Motor neuron (in vitro differentiated cells): ENCODE measurements around the gene DMAC2. TPM values are rescaled to one million over a fixed set of nuclear protein-coding genes. Genes with fewer than 3 reads are reported as not detected.
"Not testable (repeated sequence)": the region's sequence is repeated elsewhere in the genome, so short reads cannot be mapped to it uniquely, and the experiment has no call there.

Experiments used
- ATAC-seq, 8 experiments: fragments of 200-7000 bp; cut with Tn5 transposase; replicated peaks in 6 of 8; 2 replicates each; pipeline ENCODE4 v1.8.0; 2021; ENCODE audit warnings: mild to moderate bottlenecking in 8 of 8, moderate library complexity in 8 of 8
- H3K27ac ChIP-seq, 2 donors: fragments of 250-450 bp; sonication (Bioruptor Pico); 2 replicates each; pipeline ENCODE4 v1.9.0; 2021; ENCODE audit warnings: antibody characterized with exemption in 2 of 2, mild to moderate bottlenecking in 2 of 2, moderate library complexity in 1 of 2
- H3K4me1 ChIP-seq, 2 donors: fragments of 250-450 bp; sonication (Bioruptor Pico); replicated peaks in 1 of 2; 2 replicates each; pipeline ENCODE4 v1.6.1; 2021; ENCODE audit warnings: antibody characterized with exemption in 2 of 2, mild to moderate bottlenecking in 2 of 2, moderate library complexity in 1 of 2
- H3K4me3 ChIP-seq, 5 donors: fragments of 250-450 bp; sonication (Bioruptor Pico); 2 replicates each; pipeline ENCODE4 v1.9.0; 2021; ENCODE audit warnings: antibody characterized with exemption in 5 of 5, mild to moderate bottlenecking in 5 of 5, moderate library complexity in 4 of 5
- WGBS, 10 experiments: fragments of 450-650 bp; shearing (Covaris generic); methylation state at CpG; one replicate each; pipeline ENCODE4 v1.0.0; 2022; 5-methylcytosine and 5-hydroxymethylcytosine counted together
- in situ Hi-C, 9 experiments: fragments of 400-800 bp; cut with MboI; loops; one replicate each; pipeline ENCODE4 v1.15.0; 2021; ENCODE audit warnings: low sequenced_read_pairs in 9 of 9, low pct_unique_long_range_greater_than_20kb in 2 of 9; ENCODE audit not compliant: unreplicated experiment in 9 of 9
- total RNA-seq, 8 experiments: library from RNA; unstranded; fragments of 300-600 nt; gene quantifications; 2 replicates each; pipeline versions ENCODE4 v1.2.3 to v1.2.4, GENCODE V29; 2022

DMAC2 gene
- 10 to 100 TPM; 26.5 to 47.4 (median 33.7) TPM for total RNA-seq

DNA sequence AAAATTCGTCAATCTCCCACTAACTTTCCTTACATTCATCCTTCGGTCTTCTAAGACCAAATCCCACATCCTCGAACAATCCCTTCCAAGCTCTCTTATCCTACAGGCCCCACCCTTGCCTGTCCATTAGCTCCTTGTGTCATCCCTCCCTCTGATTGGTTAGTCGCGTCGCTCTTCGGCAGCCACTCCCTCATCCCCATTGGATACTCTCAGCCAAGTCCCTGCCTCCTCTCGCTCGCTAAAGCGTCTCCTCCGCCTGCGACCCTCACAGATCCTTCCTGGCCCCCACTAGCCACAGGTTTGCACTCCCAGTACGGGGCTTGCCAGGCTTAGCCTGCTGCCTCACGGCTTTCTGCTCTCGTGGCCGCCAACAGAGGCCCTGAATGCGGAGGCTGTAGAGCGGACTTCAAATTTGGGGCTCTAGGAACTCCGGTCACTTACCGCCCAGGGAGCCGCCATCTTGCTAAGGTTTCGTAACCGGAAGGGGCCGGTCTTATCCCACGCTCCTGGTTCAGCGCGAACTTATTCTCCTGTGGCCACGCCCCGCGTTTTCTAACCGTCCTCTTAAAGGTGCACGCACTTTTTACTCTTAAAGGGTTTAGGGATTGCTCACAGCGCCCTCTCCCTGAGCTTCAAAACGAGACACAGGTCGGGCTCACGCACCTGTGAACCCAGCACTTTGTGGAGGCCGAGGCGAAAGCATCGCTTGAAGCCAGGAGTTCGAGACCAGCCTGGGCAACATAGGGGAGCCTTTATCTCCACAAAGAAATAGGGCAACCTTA is at the start of gene DMAC2:
Gene DMAC2 (minus strand): TSS at position 472 of the 782 bp plus-strand sequence. CDS start 13 bp downstream, at position 459.
- in situ Hi-C loops, result loop anchor here in 3 of 9 experiments (10.0 to 25.0 kb wide), 2 partner anchors 123 to 125 kb away; no protein-coding TSS in a partner anchor
- H3K4me3 ChIP-seq, result peak within 1 kb of the TSS; percentile 78 to 99 (median 92)
- peaks cover 5 to 8% of the 10 kb centered on the region in 2 donors for H3K4me1 ChIP-seq
- 0 to 9% (median 2%) methylated on average over 3 to 19 of the region's 40 CpGs for WGBS, 10 experiments
- ATAC-seq, result peak; percentile 98 to 99 (median 99)
- H3K27ac ChIP-seq, result peak within 1 kb of the TSS; percentile 94

DNA sequence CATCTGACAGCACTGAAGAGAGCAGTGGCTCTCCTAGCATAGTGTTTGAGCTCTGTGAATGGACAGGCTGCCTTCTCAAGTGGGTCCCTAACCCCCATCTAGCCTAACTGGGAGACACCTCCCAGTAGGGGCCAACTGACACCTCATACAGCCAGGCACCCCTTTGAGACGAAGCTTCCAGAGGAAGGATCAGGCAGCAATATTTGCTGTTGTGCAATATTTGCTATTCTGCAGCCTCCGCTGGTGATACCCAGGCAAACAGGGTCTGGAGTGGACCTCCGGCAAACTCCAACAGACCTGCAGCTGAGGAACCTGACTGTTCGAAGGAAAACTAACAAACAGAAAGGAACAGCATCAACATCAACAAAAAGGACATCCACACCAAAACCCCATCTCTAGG is 47.2 kb upstream of the DMAC2 start:
- ATAC-seq, H3K4me3 ChIP-seq, H3K27ac ChIP-seq, in situ Hi-C loops, H3K4me1 ChIP-seq: not testable (repeated sequence)
- WGBS, 10 experiments, result 28 to 40% methylated on average over 1 to 2 of the region's 4 CpGs; no CpG with 5 or more reads in 8 of the 10 experiments

DNA sequence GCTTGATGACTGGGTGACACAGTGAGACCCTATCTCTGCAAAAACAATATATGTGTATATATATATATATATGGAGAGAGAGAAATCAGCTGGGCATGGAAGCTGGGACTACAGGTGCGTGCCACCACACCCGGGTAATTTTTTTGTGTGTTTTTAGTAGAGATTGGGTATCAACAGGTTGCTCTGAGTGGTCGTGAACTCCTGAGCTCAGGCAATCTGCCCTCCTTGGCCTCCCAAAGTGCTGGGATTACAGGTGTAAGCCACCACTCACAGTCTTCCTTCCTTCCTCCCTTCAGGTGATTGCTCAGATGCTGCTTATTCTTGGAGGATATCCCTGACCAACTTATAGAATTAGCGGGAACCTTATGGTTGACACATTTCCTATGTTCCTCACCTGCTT is 45.1 kb upstream of the DMAC2 start:
- Histone ChIP-seq H3K4me1 (no peaks in the 10 kb centered on the region), H3K4me3 (no peak overlapping the region), H3K27ac (no peak overlapping the region)
- in situ Hi-C loops, result no loop called here
- ATAC-seq, result no peak
- WGBS, 10 experiments, result 0 to 100% (median 23%) methylated on average over 1 to 3 of the region's 4 CpGs; no CpG with 5 or more reads in 4 of the 10 experiments

DNA sequence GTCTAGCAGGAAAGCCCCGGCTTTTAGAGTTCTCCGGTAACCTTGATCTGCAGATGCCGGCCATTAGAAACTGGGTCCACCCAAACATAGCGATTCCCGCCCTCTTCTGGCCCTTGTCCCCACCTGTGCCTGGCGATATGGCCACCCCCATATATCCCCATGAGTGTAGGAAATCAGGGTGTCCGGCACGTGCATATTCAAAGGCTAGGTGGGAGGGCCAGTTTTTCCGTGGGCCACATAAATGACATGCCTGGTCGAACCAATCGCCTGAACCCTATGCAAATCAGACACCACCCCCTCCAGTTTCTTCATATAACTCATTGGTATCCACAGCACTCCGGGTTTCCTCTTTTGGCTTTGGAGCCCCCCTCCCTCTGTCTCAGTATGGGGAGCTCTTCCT is 40.6 kb upstream of the DMAC2 start:
- H3K4me1 ChIP-seq, result no peaks in the 10 kb centered on the region
- in situ Hi-C loops, result no loop called here
- 54 to 90% (median 68%) methylated on average over 2 to 9 of the region's 12 CpGs; no CpG with 5 or more reads in 4 of the 10 experiments for WGBS, 10 experiments
- H3K4me3 ChIP-seq, result no peak overlapping the region
- no peak for ATAC-seq
- no peak overlapping the region for H3K27ac ChIP-seq

DNA sequence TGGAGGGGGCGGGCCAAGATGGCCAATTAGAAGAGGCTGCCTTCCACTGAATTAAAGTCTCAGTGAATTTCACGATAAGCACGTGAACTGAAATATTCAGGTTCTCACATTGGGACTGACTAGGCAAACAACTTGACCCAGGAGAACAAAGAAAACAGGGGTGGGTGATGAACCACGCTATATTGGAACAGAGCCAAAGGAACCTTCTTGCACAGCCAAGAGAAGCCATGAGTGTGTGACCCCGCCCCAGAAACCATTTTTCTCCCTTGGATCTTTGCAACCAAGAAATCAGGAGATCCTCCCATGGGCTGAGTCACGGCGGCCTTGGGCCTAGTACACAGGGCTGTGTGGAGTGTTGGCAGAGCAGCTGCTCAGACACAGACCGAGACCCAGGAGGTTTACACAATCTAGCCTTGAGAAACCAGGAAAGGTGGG is 40.1 kb upstream of the DMAC2 start:
- WGBS, 10 experiments, result 10 to 73% (median 55%) methylated on average over 2 to 7 of the region's 8 CpGs; no CpG with 5 or more reads in 1 of the 10 experiments
- Histone ChIP-seq H3K4me1 (no peaks in the 10 kb centered on the region), H3K27ac (no peak overlapping the region), H3K4me3 (no peak overlapping the region)
- ATAC-seq, result peak in 1 of 8 experiments; percentile 40
- in situ Hi-C loops, result no loop called here

DNA sequence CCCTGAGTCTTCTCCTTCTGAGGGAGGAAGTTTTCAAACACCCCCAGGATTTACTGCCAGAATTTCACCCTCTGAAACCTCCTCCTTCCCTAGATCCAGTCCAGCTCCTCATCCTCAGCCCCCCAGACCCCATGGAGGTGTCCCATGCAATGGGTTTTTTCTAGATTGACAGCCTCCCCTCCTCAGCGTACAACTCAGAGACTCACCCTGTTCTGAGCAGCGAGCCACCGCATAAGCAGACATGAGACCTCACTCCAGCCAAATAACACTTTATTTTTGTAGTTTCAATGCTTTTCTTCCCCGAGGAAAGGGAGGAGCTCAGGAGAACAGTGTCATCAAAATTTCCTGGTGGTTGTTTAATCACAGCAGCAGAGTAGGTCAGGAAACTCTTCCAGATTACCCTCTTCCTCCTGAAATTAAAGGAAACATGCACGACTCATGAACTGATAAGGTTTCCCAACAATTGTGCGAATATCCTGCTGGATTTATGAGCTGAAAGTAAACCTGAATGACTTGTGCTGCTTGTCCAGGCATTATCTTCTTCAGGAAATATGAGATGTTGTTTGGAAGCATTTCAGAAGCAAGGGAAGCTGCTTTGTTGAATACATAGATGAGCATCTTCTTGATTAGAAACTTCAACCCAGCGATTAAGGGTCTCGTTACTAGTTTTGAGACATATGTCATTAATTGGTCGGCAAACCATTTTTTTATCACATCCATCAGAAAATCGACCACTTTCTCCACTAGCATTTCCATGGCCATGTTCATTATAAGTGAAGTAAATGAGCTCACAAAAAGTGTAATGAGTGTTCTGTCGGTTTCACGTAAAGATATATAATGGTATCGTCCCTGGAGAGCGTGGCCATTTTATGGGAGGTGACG is 39.4 kb upstream of the DMAC2 start:
- Histone ChIP-seq H3K27ac (no peak overlapping the region), H3K4me3 (no peak overlapping the region), H3K4me1 (no peaks in the 10 kb centered on the region)
- WGBS, 10 experiments, result 32 to 76% (median 46%) methylated on average over 1 to 13 of the region's 15 CpGs
- in situ Hi-C loops, result no loop called here
- no peak for ATAC-seq

DNA sequence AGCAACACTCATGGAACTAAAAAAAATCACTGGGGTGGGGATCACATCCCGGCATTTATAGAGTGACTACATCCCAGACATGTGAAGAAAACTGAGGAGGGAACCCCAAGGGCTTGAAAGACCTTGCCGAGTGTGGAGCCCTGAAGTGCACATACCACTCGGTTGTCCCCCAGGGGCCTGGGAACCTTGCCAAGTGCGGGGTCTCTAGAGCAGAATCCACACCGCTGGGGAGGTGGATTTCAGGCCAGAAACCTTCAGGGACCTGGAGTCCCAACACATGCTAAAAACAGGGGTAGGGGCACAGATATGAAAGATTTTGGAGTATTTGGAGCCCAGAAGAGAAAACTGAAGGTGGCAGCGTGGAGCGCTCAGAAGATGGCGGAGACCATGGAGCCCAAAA is 38.5 kb upstream of the DMAC2 start:
- no peak for ATAC-seq
- Histone ChIP-seq H3K27ac (no peak overlapping the region), H3K4me3 (no peak overlapping the region), H3K4me1 (no peaks in the 10 kb centered on the region)
- WGBS, 10 experiments, result 10 to 92% (median 31%) methylated on average over 2 to 7 of the region's 8 CpGs; no CpG with 5 or more reads in 3 of the 10 experiments
- in situ Hi-C loops, result no loop called here

DNA sequence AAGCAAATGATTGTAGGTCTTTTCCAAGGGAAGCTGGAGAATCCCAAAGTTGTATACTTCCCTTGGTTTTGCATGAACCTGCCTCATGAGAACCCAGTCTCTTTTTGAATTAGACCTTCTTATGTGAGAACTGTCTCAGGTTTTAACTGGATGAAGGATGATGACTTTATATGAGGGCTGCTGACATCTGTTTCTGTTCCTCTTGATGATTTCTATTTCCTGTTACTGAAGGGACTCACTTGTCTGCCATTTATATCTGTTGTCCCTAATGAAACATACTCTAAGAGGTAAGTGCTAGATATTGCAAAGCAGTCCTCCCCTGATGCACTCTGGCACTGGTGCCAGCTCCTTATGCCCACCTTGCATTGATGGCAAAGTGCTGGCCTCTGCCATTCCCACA is 36.9 kb upstream of the DMAC2 start:
- in situ Hi-C loops, result no loop called here
- ATAC-seq, result no peak
- Histone ChIP-seq H3K27ac (no peak overlapping the region), H3K4me1 (no peaks in the 10 kb centered on the region), H3K4me3 (no peak overlapping the region)

DNA sequence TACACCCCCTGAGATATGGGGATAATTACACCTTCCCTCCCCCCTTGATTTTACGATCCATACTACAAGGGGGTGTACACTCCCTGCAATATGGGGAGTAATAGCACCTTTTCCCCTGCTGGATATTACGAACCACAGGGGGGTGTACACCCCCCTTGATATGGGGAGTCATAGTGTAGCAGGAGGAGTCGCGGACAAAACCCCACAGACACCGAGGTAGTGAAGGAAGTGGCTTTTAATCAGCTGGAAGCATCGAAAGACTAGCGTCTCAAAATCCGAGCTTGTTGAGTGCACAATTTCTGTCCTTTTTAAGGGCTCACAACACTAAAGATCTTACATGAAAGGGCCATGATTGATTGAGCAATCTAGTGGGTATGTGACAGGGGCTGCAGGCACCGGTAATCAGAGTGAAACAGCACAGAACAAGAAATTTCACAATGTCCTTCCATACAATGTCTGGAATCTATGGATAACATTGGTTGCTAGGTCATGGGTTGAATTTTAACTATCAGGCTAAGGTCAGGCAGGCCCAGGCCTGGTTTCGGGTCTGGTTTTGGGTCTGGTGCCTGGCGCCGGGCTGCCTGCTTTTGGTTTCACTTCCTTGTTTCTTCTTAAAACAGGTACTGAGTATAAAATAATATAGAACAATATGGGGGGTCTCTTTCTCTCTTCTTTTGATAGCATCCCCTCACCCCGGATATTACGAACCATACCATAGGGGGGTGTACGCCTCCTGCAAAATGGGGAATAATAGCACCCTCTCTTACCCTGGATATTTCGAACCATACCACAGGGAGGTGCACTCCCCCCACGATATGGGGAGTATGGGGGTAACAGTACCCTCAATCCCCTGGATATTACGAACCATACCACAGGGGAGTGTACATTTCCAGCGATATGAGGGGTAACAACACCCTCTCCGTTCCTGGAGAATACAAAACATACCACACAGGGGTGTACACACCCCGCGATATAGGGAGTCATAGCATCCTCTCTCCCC is 23.8 kb upstream of the DMAC2 start:
- 21 to 100% (median 50%) methylated on average over 1 to 8 of the region's 22 CpGs; no CpG with 5 or more reads in 2 of the 10 experiments for WGBS, 10 experiments
- not testable (repeated sequence) for H3K4me1 ChIP-seq, ATAC-seq, H3K4me3 ChIP-seq, H3K27ac ChIP-seq
- in situ Hi-C loops, result loop anchor here in 1 of 9 experiments (25.0 kb wide), 1 partner anchor 99 kb away; no protein-coding TSS in a partner anchor

DNA sequence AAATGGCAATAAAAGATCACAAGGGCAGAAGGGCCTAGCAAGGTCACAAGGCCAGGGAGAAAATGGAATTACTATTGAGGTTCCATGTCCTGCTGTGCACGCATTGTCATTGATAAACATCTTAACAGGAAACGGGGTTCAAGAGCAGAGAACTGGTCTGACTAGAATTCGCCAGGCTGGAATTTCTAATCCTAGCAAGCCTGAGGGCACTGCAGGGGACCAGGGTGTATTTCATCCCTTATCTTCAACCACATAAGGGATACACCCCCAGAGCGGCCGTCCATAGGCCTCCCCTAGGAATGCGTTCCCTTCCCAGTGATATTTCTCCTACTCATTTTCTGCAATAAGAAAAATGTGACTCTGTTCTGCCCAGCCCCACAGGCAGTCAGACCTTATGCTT is 22.8 kb upstream of the DMAC2 start:
- Histone ChIP-seq H3K27ac (no peak overlapping the region), H3K4me1 (no peaks in the 10 kb centered on the region), H3K4me3 (no peak overlapping the region)
- WGBS, 10 experiments, result 0 to 80% (median 48%) methylated on average over 1 to 6 of the region's 6 CpGs; no CpG with 5 or more reads in 2 of the 10 experiments
- in situ Hi-C loops, result loop anchor here in 1 of 9 experiments (25.0 kb wide), 1 partner anchor 100 kb away; no protein-coding TSS in a partner anchor
- no peak for ATAC-seq

DNA sequence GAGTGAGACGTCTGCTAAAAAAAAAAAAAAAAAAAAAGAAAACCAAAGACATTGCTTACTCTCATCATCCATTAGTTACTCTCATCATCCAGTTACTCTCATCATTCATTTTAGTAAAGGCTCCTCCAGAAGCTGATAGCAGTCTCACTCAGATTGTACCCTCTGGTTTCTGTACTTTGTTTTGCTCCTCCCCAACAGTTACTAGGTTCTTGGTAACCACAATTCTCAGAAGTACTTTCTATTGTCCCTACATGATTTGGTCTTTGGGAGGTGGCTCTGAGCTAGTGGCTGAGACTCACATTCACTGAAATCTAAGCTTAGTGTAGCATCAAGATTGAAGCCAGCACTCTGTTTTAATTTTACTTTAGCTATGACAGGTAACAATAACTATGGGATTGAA is 17.5 kb upstream of the DMAC2 start:
- Histone ChIP-seq H3K4me3 (no peak overlapping the region), H3K27ac (no peak overlapping the region), H3K4me1 (no peaks in the 10 kb centered on the region)
- WGBS, 10 experiments, result 33 to 100% (median 41%) methylated on average over 1 of the region's 1 CpG; no CpG with 5 or more reads in 4 of the 10 experiments
- no peak for ATAC-seq
- in situ Hi-C loops, result loop anchor here in 1 of 9 experiments (25.0 kb wide), 1 partner anchor 105 kb away; no protein-coding TSS in a partner anchor

DNA sequence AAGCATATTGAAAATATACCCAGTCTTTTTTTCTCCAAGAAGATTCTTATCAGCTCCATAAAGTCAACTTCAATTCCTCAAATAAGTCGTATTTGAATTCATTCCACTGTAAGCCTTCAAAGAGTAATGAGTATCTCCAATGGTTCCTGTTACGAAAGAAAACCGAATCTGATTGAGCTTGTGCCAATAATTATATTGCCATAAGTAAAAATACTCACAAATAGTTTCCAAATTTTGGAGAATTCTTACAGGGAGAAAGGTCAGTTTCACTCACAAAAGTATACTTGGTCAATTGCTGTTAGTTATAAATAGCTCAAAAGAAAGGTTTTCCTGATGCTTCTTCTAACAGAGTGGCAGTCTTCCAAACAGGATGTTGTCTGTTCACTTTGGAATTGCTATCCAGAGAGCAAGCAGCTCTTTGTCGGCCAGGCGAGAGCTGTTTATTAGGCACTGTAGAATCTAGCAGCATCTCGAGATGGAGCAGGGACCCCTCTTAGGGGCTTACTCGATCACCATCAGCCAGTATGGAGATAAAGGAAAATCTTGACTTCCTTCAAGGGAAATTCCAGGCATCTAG is 16.7 kb upstream of the DMAC2 start:
- no peak overlapping the region for H3K27ac ChIP-seq
- WGBS, 10 experiments, result 0 to 56% (median 27%) methylated on average over 1 to 7 of the region's 7 CpGs
- in situ Hi-C loops, result loop anchor here in 1 of 9 experiments (25.0 kb wide), 1 partner anchor 106 kb away; no protein-coding TSS in a partner anchor
- H3K4me1 ChIP-seq, result no peaks in the 10 kb centered on the region
- no peak overlapping the region for H3K4me3 ChIP-seq
- ATAC-seq, result no peak
